SU-DHL-6 (cell line): ENCODE data around the gene PGM1.

Experiments used
- H2AFZ ChIP-seq: fragments of 200-600 bp; sonication (generic); 2 replicates; pipeline ENCODE4 v1.6.1; 2014; ENCODE audit warnings: low read depth, mild to moderate bottlenecking, moderate library complexity, mixed read lengths, antibody characterized with exemption, low read length; ENCODE audit not compliant: severe bottlenecking
- H3F3A ChIP-seq: fragments of 200-600 bp; shearing (Covaris generic); 2 replicates; pipeline ENCODE4 v1.6.0; 2016; ENCODE audit warnings: antibody characterized with exemption, mild to moderate bottlenecking; ENCODE audit not compliant: insufficient read depth
- H3K27ac ChIP-seq: fragments of 200-600 bp; sonication (generic); 2 replicates; pipeline ENCODE4 v1.5.1; 2016; ENCODE audit warnings: low read depth, mild to moderate bottlenecking, low read length, moderate library complexity, mixed read lengths
- H3K27me3 ChIP-seq: fragments of 200-600 bp; sonication (generic), shearing (Covaris generic); 2 replicates; pipeline ENCODE4 v1.6.0; 2014; ENCODE audit warnings: mild to moderate bottlenecking, low read length
- H3K36me3 ChIP-seq: fragments of 200-600 bp; sonication (generic); 2 replicates; pipeline ENCODE4 v1.6.1; 2014; ENCODE audit warnings: mild to moderate bottlenecking, low read length, mixed read lengths
- H3K4me2 ChIP-seq: fragments of 300-600, 200-600 bp; shearing (Covaris generic), sonication (generic); 2 replicates; pipeline ENCODE4 v1.6.0; 2014; ENCODE audit warnings: low read length, low read depth, mild to moderate bottlenecking; ENCODE audit not compliant: poor library complexity, severe bottlenecking
- H3K4me3 ChIP-seq: fragments of 200-600 bp; sonication (generic); 2 replicates; pipeline ENCODE4 v1.5.1; 2014; ENCODE audit warnings: antibody characterized with exemption, low read length, mild to moderate bottlenecking, mixed read lengths; ENCODE audit not compliant: insufficient read depth, poor library complexity, severe bottlenecking
- H3K79me2 ChIP-seq: fragments of 200-600 bp; sonication (generic); 2 replicates; pipeline ENCODE4 v1.6.1; 2014; ENCODE audit warnings: mild to moderate bottlenecking, low read length, moderate library complexity; ENCODE audit not compliant: insufficient read depth
- H3K9ac ChIP-seq: fragments of 200-600 bp; sonication (generic); 2 replicates; pipeline ENCODE4 v1.7.0; 2014; ENCODE audit warnings: mild to moderate bottlenecking, low read length
- H3K9me2 ChIP-seq: fragments of 200-600 bp; sonication (generic); replicated peaks from 2 replicates; pipeline ENCODE4 v1.6.1; 2014; ENCODE audit warnings: low read length; ENCODE audit not compliant: insufficient read depth
- H3K9me3 ChIP-seq: fragments of 200-600 bp; sonication (generic); 2 replicates; pipeline ENCODE4 v1.6.1; 2014; ENCODE audit warnings: low read length, mixed read lengths; ENCODE audit not compliant: insufficient read depth
- H4K20me1 ChIP-seq: fragments of 200-600 bp; sonication (generic); 2 replicates; pipeline ENCODE4 v1.6.1; 2014; ENCODE audit warnings: low read depth, mild to moderate bottlenecking, antibody characterized with exemption, low read length, moderate library complexity, mixed read lengths
- CTCF ChIP-seq: fragments of 200-600 bp; sonication (generic); IDR thresholded peaks from one replicate; pipeline ENCODE4 v1.5.1; 2017; ENCODE audit warnings: antibody characterized with exemption, mild to moderate bottlenecking, low read length, moderate library complexity; ENCODE audit not compliant: insufficient read depth, poor library complexity, severe bottlenecking
- EZH2phosphoT487 ChIP-seq: fragments of 200-600 bp; sonication (generic), shearing (Covaris generic); conservative IDR thresholded peaks from 2 replicates; pipeline ENCODE4 v1.6.1; 2018; ENCODE audit warnings: mild to moderate bottlenecking, antibody characterized with exemption, low read length, moderate library complexity, mixed read lengths

PGM1 gene

GRCh38 chr1:63642901-63643300, 49.7 kb downstream of the PGM1 start:
- Histone ChIP-seq H4K20me1 (no peaks in the 10 kb centered on the region), H3K27ac (no peak overlapping the region), H3F3A (no peaks in the 10 kb centered on the region), H3K9me3 (no peaks in the 10 kb centered on the region), H3K4me3 (no peak overlapping the region), H3K36me3 (peaks cover 12% of the 10 kb centered on the region; the same call in 1 of the 2 replicates), H3K4me2 (no peak overlapping the region), H3K9me2 (no peaks in the 10 kb centered on the region), H3K79me2 (no peaks in the 10 kb centered on the region), H2AFZ (no peak overlapping the region), H3K9ac (no peak overlapping the region), H3K27me3 (no peaks in the 10 kb centered on the region)
- TF ChIP-seq EZH2phosphoT487 (no peak), CTCF (no peak)

- H3K4me2 ChIP-seq: no peak overlapping the region
- H3K9ac ChIP-seq: no peak overlapping the region
- H3K79me2 ChIP-seq: no peaks in the 10 kb centered on the region
- H3K36me3 ChIP-seq: peaks cover 12% of the 10 kb centered on the region; the same call in 1 of the 2 replicates
- no peaks in the 10 kb centered on the region for H3F3A ChIP-seq
- H3K27me3 ChIP-seq: no peaks in the 10 kb centered on the region
- H4K20me1 ChIP-seq: no peaks in the 10 kb centered on the region
- no peak overlapping the region for H3K27ac ChIP-seq
- no peaks in the 10 kb centered on the region for H3K9me2 ChIP-seq
- H3K9me3 ChIP-seq: no peaks in the 10 kb centered on the region
- no peak overlapping the region for H2AFZ ChIP-seq
- TF ChIP-seq CTCF: no peak
- no peak for TF ChIP-seq EZH2phosphoT487
- no peak overlapping the region for H3K4me3 ChIP-seq
Measured at GRCh38 chr1:63643517-63643916, 50.3 kb downstream of the PGM1 start.

- Histone ChIP-seq H3F3A (no peaks in the 10 kb centered on the region), H3K27me3 (no peaks in the 10 kb centered on the region)
Measured at GRCh38 chr1:63643926-63644325, 50.7 kb downstream of the PGM1 start.

More at GRCh38 chr1:63643926-63644325, 50.7 kb downstream of the PGM1 start:
- Histone ChIP-seq H3K4me3 (no peak overlapping the region), H3K9me2 (no peaks in the 10 kb centered on the region), H3K4me2 (no peak overlapping the region), H3K79me2 (no peaks in the 10 kb centered on the region), H3K9ac (no peak overlapping the region), H3K27ac (no peak overlapping the region), H3K36me3 (peaks cover 12% of the 10 kb centered on the region; the same call in 1 of the 2 replicates), H3K9me3 (no peaks in the 10 kb centered on the region), H2AFZ (no peak overlapping the region), H4K20me1 (no peaks in the 10 kb centered on the region)
- TF ChIP-seq EZH2phosphoT487 (no peak), CTCF (no peak)
